Thoracic aorta (tissue), 2 donors: ENCODE data around the gene SLC35B1. TPM values are rescaled to one million over a fixed set of nuclear protein-coding genes. Genes with fewer than 3 reads are reported as not detected.
A peak's percentile ranks its signal among the peaks of the same experiment; 100 is the strongest.

Experiments used
- ATAC-seq: fragments of 150-250 bp; one replicate; pipeline ENCODE4 v1.8.0; 2017; ENCODE audit warnings: low read depth; ENCODE audit not compliant: insufficient number of reproducible peaks, low FRiP score
- DNase-seq: peaks from one replicate; pipeline ENCODE4 v3.0.0-alpha.2; 2020; ENCODE audit warnings: low spot score
- H3K27ac ChIP-seq, 2 donors: fragments of 200-600 bp; sonication (generic); 1 replicate in 1 of 2; 2 replicates in 1 of 2; pipeline ENCODE4 v1.5.1; 2016; ENCODE audit warnings: mild to moderate bottlenecking in 2 of 2, moderate library complexity in 2 of 2
- H3K27me3 ChIP-seq: fragments of 200-600 bp; sonication (generic); replicated peaks from 2 replicates; pipeline ENCODE4 v1.6.0; 2016; ENCODE audit warnings: mild to moderate bottlenecking; ENCODE audit not compliant: insufficient read depth
- H3K36me3 ChIP-seq: fragments of 200-600 bp; sonication (generic); one replicate; pipeline ENCODE4 v1.5.1; 2016
- H3K4me1 ChIP-seq, 2 donors: fragments of 200-600 bp; sonication (generic); 1 replicate in 1 of 2; 2 replicates in 1 of 2; pipeline versions ENCODE4 v1.5.1 to v1.6.0; 2016; ENCODE audit warnings: low read depth in 2 of 2, mild to moderate bottlenecking in 1 of 2; ENCODE audit not compliant: control insufficient read depth in 1 of 2
- H3K4me3 ChIP-seq: fragments of 200-600 bp; sonication (generic); 2 replicates; pipeline ENCODE4 v1.5.1; 2016; ENCODE audit warnings: mild to moderate bottlenecking
- H3K9me3 ChIP-seq: fragments of 200-600 bp; sonication (generic); 2 replicates; pipeline ENCODE4 v1.5.1; 2016
- total RNA-seq, 2 donors: library from RNA; depleted of rRNA; stranded (reverse); fragments of >200 nt; gene quantifications; one replicate each; pipeline versions ENCODE4 v1.1.0 to v1.2.3, GENCODE V29; 2016
- TF ChIP-seq, protein P1 (sequence below): fragments of 200-600 bp; sonication (generic); IDR thresholded peaks from one replicate; pipeline ENCODE4 v1.5.1; 2019; ENCODE audit warnings: antibody characterized with exemption

SLC35B1 gene
- total RNA-seq, 2 donors from 2014 or later: 30.9 to 86.6 TPM

DNA sequence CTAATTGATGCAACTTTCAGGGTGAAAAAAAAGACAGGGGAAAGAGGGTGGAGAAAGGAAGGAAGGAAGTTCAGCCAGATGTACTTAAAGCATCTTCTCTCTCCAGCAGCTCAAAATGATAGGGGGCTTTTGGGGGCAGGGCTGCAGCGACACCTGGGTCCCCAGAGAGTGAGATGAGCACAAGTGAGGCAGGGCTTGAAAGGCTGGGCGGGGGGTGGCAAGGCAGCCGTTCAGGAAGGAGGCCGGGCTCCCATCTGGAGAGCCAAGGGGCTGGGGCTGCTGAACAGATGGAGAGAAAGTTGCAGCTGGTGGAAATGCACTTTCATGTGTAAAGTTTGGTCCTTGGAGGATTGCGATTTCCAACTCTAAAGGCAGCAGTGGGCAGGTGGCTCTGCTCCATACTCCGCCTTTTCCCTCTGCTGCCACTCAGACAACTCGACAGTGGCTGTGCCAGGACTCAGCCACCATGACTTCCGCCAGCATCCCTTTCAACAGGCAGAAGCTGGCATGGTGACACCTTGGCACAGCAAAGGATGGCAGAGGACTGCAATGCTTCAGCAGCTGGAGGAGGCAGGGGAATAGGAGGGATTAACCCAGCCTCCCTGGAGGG, 7.7 kb downstream of the SLC35B1 start:
- no peak overlapping the region for H3K4me3 ChIP-seq
- H3K9me3 ChIP-seq: no peaks in the 10 kb centered on the region
- no peak for DNase-seq
- no peak overlapping the region for H3K27ac ChIP-seq
- no peak for ATAC-seq
- TF ChIP-seq, protein P1, sequence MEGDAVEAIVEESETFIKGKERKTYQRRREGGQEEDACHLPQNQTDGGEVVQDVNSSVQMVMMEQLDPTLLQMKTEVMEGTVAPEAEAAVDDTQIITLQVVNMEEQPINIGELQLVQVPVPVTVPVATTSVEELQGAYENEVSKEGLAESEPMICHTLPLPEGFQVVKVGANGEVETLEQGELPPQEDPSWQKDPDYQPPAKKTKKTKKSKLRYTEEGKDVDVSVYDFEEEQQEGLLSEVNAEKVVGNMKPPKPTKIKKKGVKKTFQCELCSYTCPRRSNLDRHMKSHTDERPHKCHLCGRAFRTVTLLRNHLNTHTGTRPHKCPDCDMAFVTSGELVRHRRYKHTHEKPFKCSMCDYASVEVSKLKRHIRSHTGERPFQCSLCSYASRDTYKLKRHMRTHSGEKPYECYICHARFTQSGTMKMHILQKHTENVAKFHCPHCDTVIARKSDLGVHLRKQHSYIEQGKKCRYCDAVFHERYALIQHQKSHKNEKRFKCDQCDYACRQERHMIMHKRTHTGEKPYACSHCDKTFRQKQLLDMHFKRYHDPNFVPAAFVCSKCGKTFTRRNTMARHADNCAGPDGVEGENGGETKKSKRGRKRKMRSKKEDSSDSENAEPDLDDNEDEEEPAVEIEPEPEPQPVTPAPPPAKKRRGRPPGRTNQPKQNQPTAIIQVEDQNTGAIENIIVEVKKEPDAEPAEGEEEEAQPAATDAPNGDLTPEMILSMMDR: no peak
- peaks cover 0 to 19% of the 10 kb centered on the region in 2 donors for H3K4me1 ChIP-seq
- peaks cover 34% of the 10 kb centered on the region for H3K36me3 ChIP-seq
- H3K27me3 ChIP-seq: no peaks in the 10 kb centered on the region

GRCh38 chr17:49698005-49698404, 9.8 kb downstream of the SLC35B1 start:
- peak overlapping the region in 1 of 2 donors; percentile 10 for H3K27ac ChIP-seq
- H3K4me3 ChIP-seq: no peak overlapping the region
- H3K27me3 ChIP-seq: no peaks in the 10 kb centered on the region
- peaks cover 0 to 34% of the 10 kb centered on the region in 2 donors for H3K4me1 ChIP-seq
- H3K36me3 ChIP-seq: peaks cover 14% of the 10 kb centered on the region
- TF ChIP-seq, protein P1: no peak
- ATAC-seq (no peak), DNase-seq (no peak)
- no peaks in the 10 kb centered on the region for H3K9me3 ChIP-seq

DNA sequence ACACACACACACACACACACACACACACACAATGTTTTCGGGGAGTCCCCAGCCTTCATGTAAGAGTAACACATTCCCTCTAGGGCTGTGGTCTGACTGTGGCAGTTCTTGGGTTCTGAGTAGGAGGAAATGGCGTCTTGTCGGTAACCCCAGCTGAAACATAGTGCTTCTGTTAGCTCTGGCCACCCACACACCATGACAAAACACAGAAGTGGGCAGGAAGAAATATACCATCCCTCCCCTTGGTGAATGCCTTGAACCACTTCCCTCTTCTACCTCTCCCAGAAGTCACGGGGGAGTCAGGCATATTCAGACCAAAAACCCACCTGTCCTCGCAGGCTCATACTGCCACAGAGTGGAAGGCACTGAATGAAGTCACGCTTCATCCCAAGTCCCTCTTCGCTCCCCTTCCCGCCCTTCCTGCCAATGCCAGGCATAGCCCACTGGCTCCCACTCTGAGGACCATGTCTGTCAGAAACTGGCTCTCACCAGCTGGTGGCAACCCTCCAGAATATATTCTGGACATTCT, 11.5 kb downstream of the SLC35B1 start:
- no peaks in the 10 kb centered on the region for H3K9me3 ChIP-seq
- ATAC-seq (no peak), DNase-seq (no peak)
- H3K4me1 ChIP-seq: peaks cover 10 to 51% of the 10 kb centered on the region in 2 donors
- peak overlapping the region in 1 of 2 donors; percentile 12 for H3K27ac ChIP-seq
- H3K4me3 ChIP-seq: no peak overlapping the region
- no peaks in the 10 kb centered on the region for H3K27me3 ChIP-seq
- no peaks in the 10 kb centered on the region for H3K36me3 ChIP-seq
- TF ChIP-seq, protein P1: no peak

DNA sequence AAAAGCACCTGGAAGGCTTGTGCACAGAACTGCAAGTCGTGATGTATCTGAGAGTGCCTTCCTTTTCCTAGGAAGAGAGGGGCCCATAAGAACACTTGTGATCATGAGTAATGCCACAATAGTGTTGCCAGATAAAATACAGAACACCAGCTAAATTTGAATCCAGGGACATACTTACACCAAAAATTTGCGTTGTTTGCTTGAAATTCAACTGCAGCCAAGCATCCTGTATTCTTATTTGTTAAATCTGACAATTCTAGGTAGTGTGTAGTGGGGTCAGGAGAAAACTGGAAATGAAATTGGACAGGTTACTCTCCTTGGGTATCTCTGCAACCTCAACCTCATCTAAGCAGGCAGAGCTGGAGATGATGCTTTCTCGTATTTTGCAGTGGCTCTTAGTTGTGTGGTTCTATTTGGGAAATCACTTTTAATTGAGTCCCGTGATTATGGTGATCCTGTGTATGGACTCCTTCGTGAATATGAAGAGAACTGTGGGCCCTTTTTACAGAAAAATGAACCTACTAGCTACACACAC, 12.0 kb downstream of the SLC35B1 start:
- DNase-seq: no peak
- H3K4me1 ChIP-seq: peaks cover 12 to 54% of the 10 kb centered on the region in 2 donors
- peak overlapping the region in 1 of 2 donors; percentile 38 for H3K27ac ChIP-seq
- no peaks in the 10 kb centered on the region for H3K27me3 ChIP-seq
- ATAC-seq: no peak
- TF ChIP-seq, protein P1: no peak
- no peak overlapping the region for H3K4me3 ChIP-seq
- H3K9me3 ChIP-seq: no peaks in the 10 kb centered on the region
- no peaks in the 10 kb centered on the region for H3K36me3 ChIP-seq

DNA sequence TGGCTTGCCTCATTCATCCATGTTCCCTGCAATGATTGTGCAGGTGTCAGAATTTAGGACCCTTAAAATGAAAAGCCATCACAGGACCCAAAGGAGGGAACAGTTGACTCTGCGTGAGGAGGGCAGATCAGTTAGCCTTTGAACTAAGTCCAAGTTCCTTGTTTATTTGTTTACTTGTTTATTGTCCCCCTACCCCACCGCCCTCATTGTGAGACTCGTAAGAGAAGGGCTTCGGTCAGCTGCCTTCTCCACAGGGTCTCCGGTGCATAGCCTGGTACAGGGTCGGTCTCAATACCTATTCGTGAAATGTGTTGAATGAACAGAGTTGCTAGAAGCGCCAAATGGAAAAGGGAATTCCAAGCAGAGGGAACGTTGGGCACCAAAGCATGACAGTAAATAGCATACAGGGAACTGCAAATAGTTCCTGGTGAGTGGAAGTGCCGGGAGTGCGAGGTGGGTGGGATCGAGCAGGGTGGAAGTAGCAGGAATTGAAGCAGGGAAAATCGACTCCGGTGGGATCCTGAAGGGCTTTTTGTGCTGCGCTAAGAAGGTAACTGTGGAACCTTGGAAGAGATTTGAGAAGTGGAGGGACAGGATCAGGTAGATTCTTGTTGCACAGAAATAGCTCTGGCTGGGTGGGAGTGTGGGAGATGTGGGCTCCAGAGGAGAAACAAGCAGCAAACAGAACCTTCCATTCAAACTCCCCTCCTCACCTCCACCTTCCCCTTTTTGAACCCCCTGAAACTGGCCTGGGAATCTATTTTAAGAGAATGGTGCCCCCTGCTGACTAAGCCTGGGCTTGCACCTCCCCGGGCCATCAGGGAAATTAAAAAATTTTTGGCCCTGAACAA, 12.7 kb downstream of the SLC35B1 start:
- Histone ChIP-seq H3K27ac (peak overlapping the region; percentile 38 to 52), H3K36me3 (no peaks in the 10 kb centered on the region), H3K4me1 (peaks cover 19 to 61% of the 10 kb centered on the region in 2 donors), H3K4me3 (peak overlapping the region; percentile 29), H3K27me3 (no peaks in the 10 kb centered on the region), H3K9me3 (no peaks in the 10 kb centered on the region)
- TF ChIP-seq, protein P1: peak; percentile 95
- ATAC-seq (no peak), DNase-seq (peak; percentile 13)
